ENCODE results near the gene THPO. TPM values are rescaled to one million over a fixed set of nuclear protein-coding genes. Genes with fewer than 3 reads are reported as not detected.
A peak's percentile ranks its signal among the peaks of the same experiment; 100 is the strongest.

Gene THPO
- total RNA-seq, 1 donor from 2014 or later: not detected

DNA sequence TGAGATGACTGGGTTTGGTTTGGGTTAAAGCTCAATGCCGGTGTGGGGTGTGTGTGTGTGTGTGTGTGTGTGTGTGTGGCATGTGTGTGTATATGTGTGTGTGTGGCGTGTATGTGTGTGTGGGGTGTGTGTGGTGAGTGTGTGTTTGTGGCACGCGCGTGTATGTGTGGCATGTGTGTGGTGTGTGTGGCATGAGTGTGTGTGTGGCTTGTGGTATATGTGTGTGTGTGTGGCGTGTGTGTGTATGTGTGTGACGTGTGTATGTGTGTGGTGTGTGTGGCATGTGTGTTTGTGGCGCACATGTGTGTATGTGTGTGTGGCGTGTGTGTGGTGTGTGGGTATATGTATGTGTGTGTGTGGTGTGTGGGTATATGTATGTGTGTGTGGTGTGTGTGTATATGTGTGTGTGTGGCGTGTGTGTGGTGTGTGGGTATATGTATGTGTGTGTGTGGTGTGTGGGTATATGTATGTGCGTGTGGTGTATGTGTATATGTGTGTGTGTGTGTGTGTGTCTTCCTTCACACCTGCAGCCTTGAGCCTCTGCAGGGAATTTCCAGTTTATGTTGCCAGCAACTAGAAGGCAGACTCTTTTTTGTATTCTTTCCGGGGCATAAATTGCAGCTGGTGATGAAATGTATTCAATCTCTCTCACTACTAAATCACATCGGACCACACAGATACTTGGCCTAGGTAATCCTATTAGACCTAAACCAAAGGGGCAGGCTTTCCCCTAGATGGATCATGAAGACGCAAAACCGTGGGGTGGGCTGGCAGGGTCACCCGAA, 36.6 kb upstream of the THPO start:
- TF ChIP-seq, protein P1, sequence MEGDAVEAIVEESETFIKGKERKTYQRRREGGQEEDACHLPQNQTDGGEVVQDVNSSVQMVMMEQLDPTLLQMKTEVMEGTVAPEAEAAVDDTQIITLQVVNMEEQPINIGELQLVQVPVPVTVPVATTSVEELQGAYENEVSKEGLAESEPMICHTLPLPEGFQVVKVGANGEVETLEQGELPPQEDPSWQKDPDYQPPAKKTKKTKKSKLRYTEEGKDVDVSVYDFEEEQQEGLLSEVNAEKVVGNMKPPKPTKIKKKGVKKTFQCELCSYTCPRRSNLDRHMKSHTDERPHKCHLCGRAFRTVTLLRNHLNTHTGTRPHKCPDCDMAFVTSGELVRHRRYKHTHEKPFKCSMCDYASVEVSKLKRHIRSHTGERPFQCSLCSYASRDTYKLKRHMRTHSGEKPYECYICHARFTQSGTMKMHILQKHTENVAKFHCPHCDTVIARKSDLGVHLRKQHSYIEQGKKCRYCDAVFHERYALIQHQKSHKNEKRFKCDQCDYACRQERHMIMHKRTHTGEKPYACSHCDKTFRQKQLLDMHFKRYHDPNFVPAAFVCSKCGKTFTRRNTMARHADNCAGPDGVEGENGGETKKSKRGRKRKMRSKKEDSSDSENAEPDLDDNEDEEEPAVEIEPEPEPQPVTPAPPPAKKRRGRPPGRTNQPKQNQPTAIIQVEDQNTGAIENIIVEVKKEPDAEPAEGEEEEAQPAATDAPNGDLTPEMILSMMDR (conservative IDR thresholded peaks at IDR 0.05; ENCODE audit: low read depth, low read length): no peak
- H3K4me3 ChIP-seq (ENCODE audit: low read depth, low read length): no peak overlapping the region
- no peak for DNase-seq (ENCODE audit: low read depth)

DNA sequence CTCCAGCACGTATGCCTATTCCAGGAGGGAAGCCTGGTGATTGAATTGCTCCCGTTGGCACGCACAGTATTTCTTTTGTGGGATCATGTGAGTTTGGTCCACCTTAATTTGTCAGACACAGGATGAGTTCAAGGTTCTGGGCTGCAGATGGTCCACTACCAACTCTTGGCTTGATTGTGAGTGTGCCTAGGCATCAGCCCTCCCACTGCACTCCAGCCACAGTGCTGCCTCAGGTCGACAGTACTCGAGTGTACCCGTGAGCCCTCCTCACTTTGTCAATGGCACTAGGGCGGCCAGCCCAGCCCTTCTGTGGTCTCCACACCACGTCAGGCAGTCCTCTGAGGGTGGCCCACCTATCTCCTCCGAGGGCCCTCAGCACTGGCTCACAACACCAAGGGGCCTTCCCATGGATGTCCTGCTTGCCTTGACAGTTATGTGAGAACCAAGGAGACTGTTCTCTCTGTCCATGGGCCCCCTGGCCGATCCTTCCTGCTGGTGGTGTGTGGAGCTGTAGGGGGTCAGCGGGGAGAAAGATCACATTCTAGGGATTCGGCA, 32.0 kb upstream of the THPO start:
- TF ChIP-seq, protein P1 (conservative IDR thresholded peaks at IDR 0.05; ENCODE audit: low read depth, low read length): no peak
- no peak for DNase-seq (ENCODE audit: low read depth)
- H3K4me3 ChIP-seq (ENCODE audit: low read depth, low read length): no peak overlapping the region

DNA sequence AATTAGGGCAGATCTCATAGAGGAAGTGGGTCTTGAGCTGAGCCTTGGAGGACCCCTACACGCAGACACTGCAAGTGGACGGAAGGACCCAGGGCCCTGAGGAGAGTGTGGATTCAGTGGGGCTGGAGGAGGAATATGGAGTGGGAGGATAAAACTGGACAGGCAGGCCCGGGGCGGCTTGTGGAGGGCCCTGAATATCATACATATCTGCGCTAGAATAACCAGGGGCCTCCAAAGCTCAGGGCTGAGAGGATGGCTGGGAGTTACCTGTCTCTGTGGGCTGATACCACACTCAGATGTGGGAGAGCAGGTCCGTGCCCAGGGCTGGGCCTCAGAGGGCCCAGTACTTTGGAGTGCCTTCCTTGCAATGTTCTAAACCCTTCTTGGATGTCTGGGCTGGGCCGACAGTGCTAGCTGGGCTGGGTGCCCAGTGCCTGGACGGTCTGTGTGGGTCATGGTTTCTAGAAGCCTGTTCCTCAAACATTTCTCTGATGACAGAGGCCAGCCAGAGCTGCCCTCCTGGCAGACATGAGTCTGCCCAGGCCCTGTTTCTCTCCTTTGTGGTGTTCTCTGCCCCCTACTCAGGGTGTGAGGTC, 31.4 kb upstream of the THPO start:
- H3K4me3 ChIP-seq (ENCODE audit: low read depth, low read length): no peak overlapping the region
- TF ChIP-seq, protein P1 (conservative IDR thresholded peaks at IDR 0.05; ENCODE audit: low read depth, low read length): no peak
- no peak for DNase-seq (ENCODE audit: low read depth)

DNA sequence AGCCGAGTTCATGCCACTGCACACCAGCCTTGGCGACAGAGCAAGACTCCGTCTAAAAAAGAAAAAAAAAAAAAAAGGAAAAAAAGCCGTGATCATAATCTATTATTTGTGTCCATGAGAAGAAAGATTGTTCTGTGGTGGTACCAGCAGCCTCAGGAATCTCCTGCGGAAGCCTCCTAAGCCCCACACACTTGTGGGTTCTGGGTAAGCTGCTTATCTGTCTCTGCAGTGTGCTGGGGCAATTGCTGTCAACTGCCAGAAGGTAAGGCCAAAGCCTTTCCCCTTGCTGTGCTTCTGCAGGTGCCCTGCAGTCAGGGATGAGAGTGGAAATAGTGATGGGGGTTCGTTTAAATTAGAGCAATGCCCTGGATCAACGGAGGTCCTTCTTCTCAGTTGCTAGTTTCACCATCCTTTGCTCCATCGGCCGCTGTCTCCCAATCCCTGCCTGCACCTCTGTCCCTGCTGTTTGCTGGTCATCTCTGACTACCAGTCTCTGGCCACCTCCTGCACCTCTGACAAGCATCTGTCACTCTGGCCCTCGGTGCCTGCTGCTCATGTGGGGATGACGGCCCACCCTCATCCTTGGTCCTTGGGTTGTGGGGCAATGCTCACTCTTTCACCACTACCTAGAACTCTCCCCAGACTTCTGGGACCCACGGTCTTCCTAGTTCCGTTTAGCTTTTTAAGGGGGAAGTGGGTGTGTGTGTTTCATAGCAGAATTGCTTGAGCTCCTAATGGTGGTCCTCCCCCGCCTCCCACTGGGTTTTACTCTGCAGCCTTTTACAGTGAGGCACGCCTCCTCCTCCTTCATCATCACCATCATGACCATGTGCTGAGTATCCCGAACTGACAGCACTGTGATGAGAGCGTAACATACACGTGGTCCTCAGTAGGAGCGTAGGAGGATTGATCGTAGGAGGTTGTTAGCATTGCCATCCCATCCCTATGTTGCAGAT, 27.3 kb upstream of the THPO start:
- TF ChIP-seq, protein P1 (conservative IDR thresholded peaks at IDR 0.05; ENCODE audit: low read depth, low read length): no peak
- DNase-seq (ENCODE audit: low read depth): no peak
- H3K4me3 ChIP-seq (ENCODE audit: low read depth, low read length): no peak overlapping the region

DNA sequence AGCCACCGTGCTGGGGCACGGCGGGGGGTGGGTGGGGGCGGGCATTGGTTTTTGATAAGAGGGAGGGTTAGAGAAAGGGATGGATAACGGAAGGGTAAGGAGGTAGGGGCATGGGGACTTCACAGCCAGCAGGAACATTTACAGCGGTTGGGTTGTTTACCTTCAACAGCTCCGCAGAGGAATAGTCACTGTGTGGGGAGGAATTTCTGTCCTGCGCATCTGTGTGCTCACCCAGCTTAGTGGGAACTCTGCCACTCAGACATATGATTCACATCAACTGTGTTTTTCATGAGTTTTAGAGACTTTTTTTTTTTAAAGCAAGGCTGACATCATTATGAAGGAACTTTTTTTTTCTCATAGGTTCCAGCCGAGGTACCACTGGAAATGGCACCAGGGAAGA, 21.4 kb upstream of the THPO start:
- TF ChIP-seq, protein P1 (conservative IDR thresholded peaks at IDR 0.05; ENCODE audit: low read depth, low read length): no peak
- DNase-seq (ENCODE audit: low read depth): peak; percentile 33

DNA sequence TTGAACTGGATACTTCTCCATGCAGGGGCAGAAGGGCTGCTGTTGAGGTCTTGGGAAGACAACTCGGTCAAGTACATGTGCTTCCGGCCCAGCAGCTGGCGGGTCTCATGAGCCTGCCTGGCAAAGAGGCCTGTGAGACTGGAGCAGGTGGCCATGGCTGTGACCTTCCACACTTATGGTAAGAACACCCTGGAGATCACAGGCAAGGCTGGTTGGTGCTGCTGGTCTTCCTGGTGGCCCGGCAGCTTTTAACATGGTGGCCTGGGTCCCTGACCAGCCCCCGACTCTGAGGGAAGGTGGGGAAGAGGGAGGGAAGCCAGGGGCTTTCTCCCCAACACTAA, 17.3 kb upstream of the THPO start:
- DNase-seq (ENCODE audit: low read depth): no peak
- TF ChIP-seq, protein P1 (conservative IDR thresholded peaks at IDR 0.05; ENCODE audit: low read depth, low read length): no peak
- H3K4me3 ChIP-seq (ENCODE audit: low read depth, low read length): no peak overlapping the region

More for the DNA sequence above, 21.4 kb upstream of the THPO start:
- H3K4me3 ChIP-seq (ENCODE audit: low read depth, low read length): no peak overlapping the region

All from epithelial cell of proximal tubule (primary cell).